ENCODE data around the gene CDC73. TPM values are rescaled to one million over a fixed set of nuclear protein-coding genes. Genes with fewer than 3 reads are reported as not detected.
"Not testable (repeated sequence)": the region's sequence is repeated elsewhere in the genome, so short reads cannot be mapped to it uniquely, and the experiment has no call there.

Gene CDC73
- total and polyA plus RNA-seq, 11 donors: 8.3 to 57.3 (median 50.6) TPM

- intact Hi-C loops (cut with DNase I): loop anchor here in 8 of 10 donors (5.0 to 10.0 kb wide), 11 partner anchors 150 to 1110 kb away; no protein-coding TSS in a partner anchor
- ATAC-seq (no peak), DNase-seq (no peak)
- 35 to 45% (median 40%) methylated on average over 2 of the region's 2 CpGs for WGBS, 4 donors
- peaks cover 0 to 60% (median 26%) of the 10 kb centered on the region in 12 donors for H3K4me1 ChIP-seq
- no peak for TF ChIP-seq CTCF (IDR thresholded peaks at IDR 0.05)
- TF ChIP-seq POLR2A (IDR thresholded peaks at IDR 0.05): no peak
- peak overlapping the region in 11 of 12 donors; percentile 32 to 78 (median 75) for H3K27ac ChIP-seq
- no peaks in the 10 kb centered on the region for H3K27me3 ChIP-seq
- H3K9me3 ChIP-seq: no peaks in the 10 kb centered on the region
- no peaks in the 10 kb centered on the region for H3K36me3 ChIP-seq
- H3K4me3 ChIP-seq: peak overlapping the region; percentile 19 to 58 (median 50)
Observed at GRCh38 chr1:193185211-193185610, 63.4 kb downstream of the CDC73 start.

DNA sequence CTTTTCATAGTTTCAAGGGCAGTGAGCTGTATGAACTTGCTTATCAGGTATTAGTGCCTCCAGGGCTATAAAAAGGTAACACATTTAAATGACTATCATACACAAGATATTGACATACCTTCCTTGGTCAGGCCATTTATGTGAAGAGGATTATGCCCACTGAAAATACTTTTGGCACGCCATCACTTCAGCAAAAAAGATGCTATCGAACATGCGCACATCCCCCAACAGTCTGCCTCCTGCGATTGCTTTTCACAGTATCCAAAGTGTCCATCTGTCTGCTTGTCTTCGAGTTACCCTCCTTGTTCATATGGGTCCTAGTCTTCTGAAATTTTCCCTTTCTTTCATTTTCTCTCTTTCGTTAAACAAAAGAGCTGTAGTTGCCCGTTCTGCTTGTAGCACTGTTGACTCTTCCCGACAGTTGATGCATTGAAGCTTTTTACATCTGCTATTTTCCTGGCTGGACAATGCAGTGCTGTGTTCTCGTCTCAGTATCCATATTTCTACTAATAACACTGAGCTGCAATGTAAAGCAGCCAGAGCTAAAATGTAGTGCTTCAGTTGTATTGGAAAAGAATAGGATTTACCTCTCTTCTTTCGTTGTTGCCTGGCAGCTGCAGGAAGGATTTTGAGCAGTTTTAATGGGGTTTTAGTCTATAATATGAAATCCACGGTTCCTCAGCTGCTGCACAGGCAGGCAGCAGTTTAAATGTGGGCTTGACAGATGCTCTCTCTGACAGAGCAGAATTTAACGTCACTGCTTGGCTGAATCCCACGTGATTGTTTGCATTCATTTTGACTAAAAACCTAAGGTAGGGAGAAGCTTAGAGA lies 64.3 kb downstream of the CDC73 start, which contains the start of gene B3GALT2:
TSS of gene B3GALT2 (minus strand) at position 713 of the 831 bp plus-strand sequence. CDS start 5,051 bp downstream, outside the sequence.
- ATAC-seq (peak; percentile 50 to 75 (median 72)), DNase-seq (peak in 4 of 5 donors; percentile 46 to 57 (median 51))
- intact Hi-C loops (cut with DNase I): loop anchor here in 8 of 10 donors (1.0 to 10.0 kb wide), 12 partner anchors 149 to 1109 kb away; no protein-coding TSS in a partner anchor
- Histone ChIP-seq H3K27ac (peak within 1 kb of the TSS; percentile 48 to 78 (median 74)), H3K27me3 (no peaks in the 10 kb centered on the region), H3K36me3 (no peaks in the 10 kb centered on the region), H3K9me3 (no peaks in the 10 kb centered on the region), H3K4me3 (peak within 1 kb of the TSS; percentile 19 to 58 (median 50)), H3K4me1 (peaks cover 0 to 65% (median 31%) of the 10 kb centered on the region in 12 donors)
- WGBS, 4 donors: 11 to 20% (median 16%) methylated on average over 13 of the region's 13 CpGs
- TF ChIP-seq CTCF (IDR thresholded peaks at IDR 0.05) (no peak), POLR2A (IDR thresholded peaks at IDR 0.05) (peak in 1 of 2 donors; percentile 57)

DNA sequence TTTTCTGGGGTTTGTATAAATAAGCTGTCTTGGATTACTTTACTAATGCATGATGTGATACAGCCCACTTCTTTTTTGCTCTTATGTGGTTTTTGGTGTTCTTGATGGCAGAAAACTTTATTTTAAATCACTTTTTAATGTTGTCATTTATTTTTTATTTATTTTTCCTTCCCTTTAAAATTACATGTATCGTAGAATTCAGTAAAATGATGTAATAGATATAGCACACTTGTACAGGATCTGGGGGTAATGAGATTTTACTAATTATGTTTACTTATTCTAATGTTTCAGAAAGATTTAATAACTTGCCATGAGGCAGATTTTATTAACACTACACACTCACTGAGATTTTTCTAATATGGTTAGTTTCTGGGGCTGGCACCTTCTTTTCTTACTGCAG lies 65.3 kb downstream of the CDC73 start:
- no peak for TF ChIP-seq CTCF (IDR thresholded peaks at IDR 0.05)
- intact Hi-C loops (cut with DNase I): loop anchor here in 8 of 10 donors (5.0 to 10.0 kb wide), 11 partner anchors 148 to 1108 kb away; no protein-coding TSS in a partner anchor
- Histone ChIP-seq H3K27me3 (no peaks in the 10 kb centered on the region), H3K4me3 (peak overlapping the region in 10 of 12 donors; percentile 6 to 58 (median 51)), H3K36me3 (peaks cover 0 to 2% (median 0%) of the 10 kb centered on the region in 9 donors), H3K9me3 (peaks cover 0 to 2% (median under 1%) of the 10 kb centered on the region in 12 donors), H3K4me1 (peaks cover 0 to 59% (median 29%) of the 10 kb centered on the region in 12 donors), H3K27ac (peak overlapping the region; percentile 37 to 78 (median 74))
- ATAC-seq (no peak), DNase-seq (no peak)
- WGBS, 4 donors: 54 to 69% (median 61%) methylated on average over 1 of the region's 1 CpG

DNA sequence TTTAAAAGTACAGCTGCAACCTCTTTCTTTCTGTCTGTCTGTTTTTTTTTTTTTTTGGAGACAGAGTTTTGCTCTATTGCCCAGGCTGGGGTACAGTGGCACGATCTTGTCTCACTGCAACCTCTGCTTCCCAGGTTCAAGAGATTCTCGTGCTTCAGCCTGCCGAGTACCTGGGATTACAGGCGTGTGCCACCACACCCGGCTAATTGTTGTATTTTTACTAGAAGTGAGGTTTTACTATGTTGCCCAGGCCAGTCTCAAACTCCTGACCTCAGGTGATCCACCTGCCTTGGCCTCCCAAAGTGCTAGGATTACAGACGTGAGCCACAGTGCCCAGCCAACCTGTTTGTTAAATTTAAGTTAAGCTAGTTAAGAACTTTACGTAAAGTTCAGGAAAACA lies 67.1 kb downstream of the CDC73 start:
- Histone ChIP-seq H3K4me1 (peaks cover 0 to 50% (median 28%) of the 10 kb centered on the region in 12 donors), H3K4me3 (peak overlapping the region in 7 of 12 donors; percentile 2 to 53 (median 48)), H3K36me3 (peaks cover 0 to 11% (median 0%) of the 10 kb centered on the region in 9 donors), H3K27ac (peak overlapping the region; percentile 11 to 78 (median 74)), H3K9me3 (peaks cover 0 to 11% (median 5%) of the 10 kb centered on the region in 12 donors)
- not testable (repeated sequence) for DNase-seq, H3K27me3 ChIP-seq, ATAC-seq
- intact Hi-C loops (cut with DNase I): loop anchor here in 8 of 10 donors (5.0 to 10.0 kb wide), 11 partner anchors 146 to 1106 kb away; no protein-coding TSS in a partner anchor
- 60 to 77% (median 70%) methylated on average over 7 of the region's 7 CpGs for WGBS, 4 donors

Data from heart left ventricle (tissue), 16 donors.